DND-41 (cell line): ENCODE data around the gene HOXD12.

Experiments used
- ATAC-seq: fragments of 200-7000 bp; cut with Tn5 transposase; 3 replicates; pipeline ENCODE4 v1.9.1; 2021; ENCODE audit warnings: low read depth; ENCODE audit not compliant: insufficient read depth
- DNase-seq: peaks from one replicate; pipeline ENCODE4 v3.0.0-alpha.2; 2020
- H2AFZ ChIP-seq: 2 replicates; pipeline ENCODE4 v1.6.0; 2012; ENCODE audit warnings: low read depth, low read length
- H3K27ac ChIP-seq: 2 replicates; pipeline ENCODE4 v1.5.1; 2012; ENCODE audit warnings: low read length, inconsistent platforms
- H3K27me3 ChIP-seq: fragments of 200-600 bp; sonication (generic); 2 replicates; pipeline ENCODE4 v1.6.0; 2012; ENCODE audit warnings: low read length, mild to moderate bottlenecking, inconsistent platforms; ENCODE audit not compliant: insufficient read depth, poor library complexity
- H3K36me3 ChIP-seq: 2 replicates; pipeline ENCODE4 v1.5.1; 2012; ENCODE audit warnings: low read length, inconsistent platforms; ENCODE audit not compliant: insufficient read depth
- H3K4me1 ChIP-seq: 2 replicates; pipeline ENCODE4 v1.5.1; 2012; ENCODE audit warnings: mild to moderate bottlenecking, low read length; ENCODE audit not compliant: insufficient read depth
- H3K4me2 ChIP-seq: 2 replicates; pipeline ENCODE4 v1.6.0; 2012; ENCODE audit warnings: mild to moderate bottlenecking, moderate library complexity, low read length, inconsistent platforms; ENCODE audit not compliant: insufficient read depth
- H3K4me3 ChIP-seq, 2 experiments: fragments of 200-600 bp in 1 of 2; shearing (Covaris generic) in 1 of 2; 2 replicates each; pipeline ENCODE4 v1.5.1; 2012 to 2016; ENCODE audit warnings: inconsistent platforms in 2 of 2, low read length in 2 of 2, mild to moderate bottlenecking in 2 of 2, low read depth in 1 of 2, moderate library complexity in 1 of 2
- H3K79me2 ChIP-seq: 2 replicates; pipeline ENCODE4 v1.6.0; 2012; ENCODE audit warnings: low read length, inconsistent platforms; ENCODE audit not compliant: insufficient read depth
- H3K9ac ChIP-seq: 2 replicates; pipeline ENCODE4 v1.6.0; 2012; ENCODE audit warnings: low read depth, mild to moderate bottlenecking, inconsistent platforms, low read length, moderate library complexity
- H3K9me3 ChIP-seq: 2 replicates; pipeline ENCODE4 v1.5.1; 2012; ENCODE audit warnings: low read length, moderate library complexity, mild to moderate bottlenecking, inconsistent platforms; ENCODE audit not compliant: insufficient read depth, severe bottlenecking
- H4K20me1 ChIP-seq: 2 replicates; pipeline ENCODE4 v1.6.0; 2012; ENCODE audit warnings: low read length; ENCODE audit not compliant: insufficient read depth
- CTCF ChIP-seq: IDR thresholded peaks from 2 replicates; pipeline ENCODE4 v1.5.1; 2012; ENCODE audit warnings: borderline replicate concordance, low read length, moderate library complexity, mild to moderate bottlenecking; ENCODE audit not compliant: poor library complexity, severe bottlenecking; ENCODE audit errors: extremely low read depth
- EZH2 ChIP-seq: IDR thresholded peaks from 3 replicates; pipeline ENCODE4 v1.6.1; 2012; ENCODE audit warnings: borderline replicate concordance, low read depth, mild to moderate bottlenecking, moderate library complexity, low read length, inconsistent platforms; ENCODE audit not compliant: severe bottlenecking

The HOXD12 gene

GRCh38 chr2:176092270-176093144, 7.1 kb upstream of the HOXD12 start, which contains the start of gene HOXD13:
TSS of gene HOXD13 (plus strand) at chr2:176092721. CDS start at chr2:176092891, 170 bp downstream.
- Histone ChIP-seq H3K4me1 (peaks cover 37% of the 10 kb centered on the region), H4K20me1 (no peaks in the 10 kb centered on the region), H3K27me3 (no peaks in the 10 kb centered on the region), H2AFZ (peak within 1 kb of the TSS; percentile 83), H3K9me3 (no peaks in the 10 kb centered on the region), H3K27ac (peak within 1 kb of the TSS; percentile 92), H3K4me3 (peak within 1 kb of the TSS; percentile 35 to 83; a peak in 3 of 4 replicates), H3K36me3 (no peaks in the 10 kb centered on the region), H3K9ac (peak within 1 kb of the TSS; percentile 89), H3K4me2 (peak within 1 kb of the TSS; percentile 74), H3K79me2 (peaks cover 26% of the 10 kb centered on the region)
- TF ChIP-seq CTCF (no peak), EZH2 (no peak)
- peak; percentile 8; the same call in 2 of the 3 replicates for ATAC-seq
- peak; percentile 63 for DNase-seq

- H4K20me1 ChIP-seq = no peaks in the 10 kb centered on the region
- no peaks in the 10 kb centered on the region for H3K36me3 ChIP-seq
- peaks cover 44% of the 10 kb centered on the region for H3K4me1 ChIP-seq
- peak overlapping the region; percentile 83 for H2AFZ ChIP-seq
- H3K4me2 ChIP-seq = peak overlapping the region; percentile 74
- H3K27me3 ChIP-seq = no peaks in the 10 kb centered on the region
- peak overlapping the region; percentile 35 to 83; a peak in 3 of 4 replicates for H3K4me3 ChIP-seq
- peak; percentile 42 for DNase-seq
- H3K9ac ChIP-seq = peak overlapping the region; percentile 89
- H3K9me3 ChIP-seq = no peaks in the 10 kb centered on the region
- H3K79me2 ChIP-seq = peaks cover 26% of the 10 kb centered on the region
- TF ChIP-seq CTCF (peak; percentile 48), EZH2 (no peak)
- peak; percentile 16 for ATAC-seq
- peak overlapping the region; percentile 92 for H3K27ac ChIP-seq
Measured at GRCh38 chr2:176093145-176093897, 6.3 kb upstream of the HOXD12 start.

GRCh38 chr2:176093898-176094249, 5.7 kb upstream of the HOXD12 start:
- H4K20me1 ChIP-seq = no peaks in the 10 kb centered on the region
- H3K9ac ChIP-seq = peak overlapping the region; percentile 89
- TF ChIP-seq EZH2 = no peak
- TF ChIP-seq CTCF = no peak
- H3K4me1 ChIP-seq = peaks cover 44% of the 10 kb centered on the region
- H3K4me2 ChIP-seq = peak overlapping the region; percentile 74
- peaks cover 26% of the 10 kb centered on the region for H3K79me2 ChIP-seq
- peak overlapping the region; percentile 83 for H2AFZ ChIP-seq
- H3K36me3 ChIP-seq = no peaks in the 10 kb centered on the region
- peak overlapping the region; percentile 35 to 83; a peak in 3 of 4 replicates for H3K4me3 ChIP-seq
- H3K9me3 ChIP-seq = no peaks in the 10 kb centered on the region
- no peaks in the 10 kb centered on the region for H3K27me3 ChIP-seq
- DNase-seq (no peak), ATAC-seq (no peak)
- H3K27ac ChIP-seq = peak overlapping the region; percentile 92
